ENCODE measurements around the gene DNAJC28. TPM values are rescaled to one million over a fixed set of nuclear protein-coding genes. Genes with fewer than 3 reads are reported as not detected.

Gene DNAJC28
- total and polyA plus RNA-seq, 9 of the 15 experiments (the other 6 are each of a cell fraction or from before 2014, with no cell fraction given): 0.68 to 2.5 (median 1.1) TPM

DNA sequence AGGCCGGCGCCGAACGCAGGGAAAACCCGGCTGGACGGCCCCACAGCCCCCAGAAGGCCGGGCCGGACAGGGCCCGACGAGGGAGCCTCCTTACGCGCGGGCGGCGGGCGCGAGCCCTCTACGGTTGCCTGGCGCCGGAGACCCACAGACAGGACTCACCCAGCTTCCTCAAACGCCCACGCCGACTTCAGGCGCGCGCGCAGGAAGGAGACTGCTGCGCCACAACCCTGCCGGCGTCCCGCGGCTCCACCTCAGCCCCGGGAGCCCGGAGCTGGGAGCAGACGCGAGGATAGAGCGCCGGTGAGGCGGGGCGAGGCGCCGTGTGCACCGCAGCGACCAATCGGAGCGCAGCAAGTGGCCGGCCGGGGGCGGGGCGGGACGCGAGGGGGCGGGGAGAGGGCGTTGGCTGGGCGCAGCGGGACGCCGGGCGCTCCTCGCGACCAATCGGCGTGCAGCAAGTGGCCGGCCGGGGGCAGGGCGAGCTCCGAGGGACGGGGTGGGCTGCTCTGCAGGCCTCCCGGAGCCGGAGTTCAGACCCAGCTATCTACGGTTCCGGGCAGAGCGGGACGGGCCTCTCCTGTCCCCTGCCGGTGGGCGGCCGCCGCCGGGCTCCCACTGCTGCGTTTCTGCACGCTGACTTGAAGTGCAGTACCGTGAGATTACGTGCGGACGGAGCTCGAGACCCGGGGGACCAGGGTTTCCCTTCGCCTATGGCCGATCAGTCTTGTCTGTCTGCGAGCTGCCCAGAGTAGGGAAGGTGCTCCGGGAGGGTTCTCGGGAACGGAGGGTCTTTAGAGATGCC, 11.6 kb downstream of the DNAJC28 start, which contains the start of gene TMEM50B (continued):
- TF ChIP-seq FOXM1 (IDR thresholded peaks at IDR 0.05; ENCODE audit: low read depth) (no peak), FOXM1 (CRISPR knock-in tag; IDR thresholded peaks at IDR 0.05; ENCODE audit: low read depth) (no peak), ZBTB11 (CRISPR knock-in tag; IDR thresholded peaks at IDR 0.05) (peak in 2 of 3 experiments; percentile 76 to 97; a peak in 4 of 6 replicates), HMG20A (CRISPR knock-in tag; conservative IDR thresholded peaks at IDR 0.05) (no peak), ARID1B (IDR thresholded peaks at IDR 0.05) (peak; percentile 29; the same call in 1 of the 2 replicates), SAFB (IDR thresholded peaks at IDR 0.05; ENCODE audit: borderline replicate concordance, low read depth, low read length) (peak; percentile 65; the same call in 1 of the 2 replicates), POLR2G (IDR thresholded peaks at IDR 0.05; ENCODE audit: low read depth, low read length) (peak; percentile 98), PHF21A (IDR thresholded peaks at IDR 0.05; ENCODE audit: borderline replicate concordance, low read depth) (peak; percentile 88; the same call in 1 of the 2 replicates), ETV5 (CRISPR knock-in tag; IDR thresholded peaks at IDR 0.05; ENCODE audit: low read depth) (peak; percentile 72; the same call in 1 of the 2 replicates), PCBP1 (IDR thresholded peaks at IDR 0.05; ENCODE audit: low read depth, low read length, poor library complexity, severe bottlenecking) (peak; percentile 55), ZNF217 (CRISPR knock-in tag; IDR thresholded peaks at IDR 0.05) (no peak), ZNF436 (CRISPR knock-in tag; IDR thresholded peaks at IDR 0.05) (no peak), SIX5 (IDR thresholded peaks at IDR 0.05; ENCODE audit: borderline replicate concordance in 1 of 2, insufficient read depth in 1 of 2, low read depth in 1 of 2, low read length in 2 of 2) (no peak), EWSR1 (IDR thresholded peaks at IDR 0.05; ENCODE audit: borderline replicate concordance, low read depth, partially characterized antibody) (no peak)
- TF ChIP-seq, protein P1, sequence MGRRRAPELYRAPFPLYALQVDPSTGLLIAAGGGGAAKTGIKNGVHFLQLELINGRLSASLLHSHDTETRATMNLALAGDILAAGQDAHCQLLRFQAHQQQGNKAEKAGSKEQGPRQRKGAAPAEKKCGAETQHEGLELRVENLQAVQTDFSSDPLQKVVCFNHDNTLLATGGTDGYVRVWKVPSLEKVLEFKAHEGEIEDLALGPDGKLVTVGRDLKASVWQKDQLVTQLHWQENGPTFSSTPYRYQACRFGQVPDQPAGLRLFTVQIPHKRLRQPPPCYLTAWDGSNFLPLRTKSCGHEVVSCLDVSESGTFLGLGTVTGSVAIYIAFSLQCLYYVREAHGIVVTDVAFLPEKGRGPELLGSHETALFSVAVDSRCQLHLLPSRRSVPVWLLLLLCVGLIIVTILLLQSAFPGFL (CRISPR knock-in tag; IDR thresholded peaks at IDR 0.05): 0 out of 2 replicates have a peak, but pooled peaks have one; percentile 58
- TF ChIP-seq, protein P2, sequence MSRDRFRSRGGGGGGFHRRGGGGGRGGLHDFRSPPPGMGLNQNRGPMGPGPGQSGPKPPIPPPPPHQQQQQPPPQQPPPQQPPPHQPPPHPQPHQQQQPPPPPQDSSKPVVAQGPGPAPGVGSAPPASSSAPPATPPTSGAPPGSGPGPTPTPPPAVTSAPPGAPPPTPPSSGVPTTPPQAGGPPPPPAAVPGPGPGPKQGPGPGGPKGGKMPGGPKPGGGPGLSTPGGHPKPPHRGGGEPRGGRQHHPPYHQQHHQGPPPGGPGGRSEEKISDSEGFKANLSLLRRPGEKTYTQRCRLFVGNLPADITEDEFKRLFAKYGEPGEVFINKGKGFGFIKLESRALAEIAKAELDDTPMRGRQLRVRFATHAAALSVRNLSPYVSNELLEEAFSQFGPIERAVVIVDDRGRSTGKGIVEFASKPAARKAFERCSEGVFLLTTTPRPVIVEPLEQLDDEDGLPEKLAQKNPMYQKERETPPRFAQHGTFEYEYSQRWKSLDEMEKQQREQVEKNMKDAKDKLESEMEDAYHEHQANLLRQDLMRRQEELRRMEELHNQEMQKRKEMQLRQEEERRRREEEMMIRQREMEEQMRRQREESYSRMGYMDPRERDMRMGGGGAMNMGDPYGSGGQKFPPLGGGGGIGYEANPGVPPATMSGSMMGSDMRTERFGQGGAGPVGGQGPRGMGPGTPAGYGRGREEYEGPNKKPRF (IDR thresholded peaks at IDR 0.05; ENCODE audit: low read depth, low read length): no peak
- TF ChIP-seq, protein P3, sequence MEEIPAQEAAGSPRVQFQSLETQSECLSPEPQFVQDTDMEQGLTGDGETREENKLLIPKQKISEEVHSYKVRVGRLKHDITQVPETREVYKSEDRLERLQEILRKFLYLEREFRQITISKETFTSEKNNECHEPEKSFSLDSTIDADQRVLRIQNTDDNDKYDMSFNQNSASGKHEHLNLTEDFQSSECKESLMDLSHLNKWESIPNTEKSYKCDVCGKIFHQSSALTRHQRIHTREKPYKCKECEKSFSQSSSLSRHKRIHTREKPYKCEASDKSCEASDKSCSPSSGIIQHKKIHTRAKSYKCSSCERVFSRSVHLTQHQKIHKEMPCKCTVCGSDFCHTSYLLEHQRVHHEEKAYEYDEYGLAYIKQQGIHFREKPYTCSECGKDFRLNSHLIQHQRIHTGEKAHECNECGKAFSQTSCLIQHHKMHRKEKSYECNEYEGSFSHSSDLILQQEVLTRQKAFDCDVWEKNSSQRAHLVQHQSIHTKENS (CRISPR knock-in tag; IDR thresholded peaks at IDR 0.05): no peak

Data from K562 (cell line).